GM23248 (cell line): ENCODE measurements around the gene LPP.

ENCODE experiments used
- EZH2 ChIP-seq: fragments of 200-600 bp; sonication (generic); IDR thresholded peaks from 2 replicates; pipeline ENCODE4 v1.6.1; 2018; ENCODE audit warnings: antibody characterized with exemption, mild to moderate bottlenecking; ENCODE audit not compliant: insufficient read depth, poor library complexity, severe bottlenecking
- EZH2phosphoT487 ChIP-seq: fragments of 200-600 bp; sonication (generic); IDR thresholded peaks from 2 replicates; pipeline ENCODE4 v1.6.1; 2018; ENCODE audit warnings: antibody characterized with exemption, moderate library complexity, mild to moderate bottlenecking, low read depth; ENCODE audit not compliant: insufficient read depth

DNA sequence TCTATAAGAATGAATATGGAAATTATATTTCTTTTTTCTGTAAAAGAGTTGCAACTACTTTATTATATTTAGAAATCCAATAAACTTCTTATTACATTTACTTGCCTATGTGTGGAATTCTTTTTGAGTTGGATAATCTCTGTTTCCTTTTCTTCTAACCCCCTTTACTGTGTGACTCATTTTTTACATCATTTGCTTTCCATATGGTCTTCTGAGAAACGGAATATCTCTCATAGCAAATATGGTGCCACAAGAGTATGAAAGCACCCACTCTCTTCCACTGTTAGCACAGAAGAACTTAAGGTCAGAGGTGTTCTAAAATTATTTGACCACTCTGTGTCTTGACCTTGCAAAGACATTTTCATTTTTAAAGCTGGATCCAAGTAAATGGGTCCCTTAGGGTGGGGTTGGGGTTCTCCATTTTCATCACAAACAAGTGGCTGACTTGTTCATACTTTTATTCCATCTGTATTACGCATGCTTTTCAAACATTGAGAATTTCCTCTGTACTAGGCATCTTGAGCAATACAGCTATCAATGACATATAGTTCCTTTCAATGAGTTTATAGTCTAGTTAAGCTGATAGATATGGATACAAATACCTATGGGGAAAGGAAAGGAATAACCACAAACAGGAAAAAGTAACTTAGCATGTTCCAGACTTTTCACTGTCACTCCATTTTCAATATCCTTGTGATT is 736.8 kb downstream of the LPP start:
- TF ChIP-seq EZH2 (no peak), EZH2phosphoT487 (no peak)
